Glomerular endothelial cell (primary cell): ENCODE measurements around the gene ASCL4. TPM values are rescaled to one million over a fixed set of nuclear protein-coding genes. Genes with fewer than 3 reads are reported as not detected.

Experiments used
- total RNA-seq: library from RNA; depleted of rRNA; stranded (reverse); fragments of >200 nt; gene quantifications from 2 replicates; pipeline ENCODE4 v1.2.3, GENCODE V29; 2015

The ASCL4 gene
- total RNA-seq, 1 donor from 2014 or later, result not detected

Other genes with a start within 250 kb of the ASCL4 start
- 112 and 126 TPM in 2 replicates for gene PWP1, start 88.9 kb upstream of the ASCL4 start, total RNA-seq
- gene PRDM4, start 13.6 kb upstream of the ASCL4 start, total RNA-seq, result 25.4 and 27.7 TPM in 2 replicates